Esophagus squamous epithelium (tissue), 5 donors: ENCODE measurements around the gene ERN2. TPM values are rescaled to one million over a fixed set of nuclear protein-coding genes. Genes with fewer than 3 reads are reported as not detected.

Experiments used
- DNase-seq: peaks from one replicate; lab custom pipeline; 2025; lab: John Stamatoyannopoulos, UW
- H3K27ac ChIP-seq, 4 donors: fragments of 200-600 bp; sonication (generic); one replicate each; pipeline ENCODE4 v1.5.1; 2016 to 2019; ENCODE audit warnings: mild to moderate bottlenecking in 1 of 4
- H3K27me3 ChIP-seq, 4 donors: fragments of 200-600 bp; sonication (generic); 1 replicate in 3 of 4; 2 replicates in 1 of 4; pipeline versions ENCODE4 v1.5.1 to v1.6.0; 2017 to 2021; ENCODE audit warnings: antibody characterized with exemption in 1 of 4
- H3K36me3 ChIP-seq, 3 donors: fragments of 200-600 bp; sonication (generic); one replicate each; pipeline ENCODE4 v1.5.1; 2016 to 2019
- H3K4me1 ChIP-seq, 3 donors: fragments of 200-600 bp; sonication (generic); one replicate each; pipeline ENCODE4 v1.5.1; 2017 to 2019
- H3K4me3 ChIP-seq, 4 donors: fragments of 200-600 bp; sonication (generic); 1 replicate in 3 of 4; 2 replicates in 1 of 4; pipeline ENCODE4 v1.5.1; 2016 to 2019; ENCODE audit warnings: mild to moderate bottlenecking in 2 of 4, moderate library complexity in 1 of 4
- H3K9me3 ChIP-seq, 3 donors: fragments of 200-600 bp; sonication (generic); one replicate each; pipeline ENCODE4 v1.5.1; 2016 to 2019
- POLR2A ChIP-seq, 4 donors: fragments of 450-650 bp; IDR thresholded peaks; one replicate each; pipeline ENCODE4 v1.6.1; 2017; ENCODE audit warnings: antibody characterized with exemption in 4 of 4, mild to moderate bottlenecking in 4 of 4, moderate library complexity in 3 of 4
- WGBS, 2 donors: methylation state at CpG; one replicate each; pipeline ENCODE4 v1.1.5; 2018; 5-methylcytosine and 5-hydroxymethylcytosine counted together
- intact Hi-C: fragments of 100-400 bp; cut with DNase I; formaldehyde crosslinking; loops from one replicate; pipeline ENCODE4 v1.15.0; 2022
- total RNA-seq, 4 donors: library from RNA; depleted of rRNA; stranded (reverse); fragments of >200 nt; gene quantifications; one replicate each; pipeline ENCODE4 v1.1.0, GENCODE V29; 2016
- TF ChIP-seq, protein P1 (sequence below), 6 experiments: fragments of 450-650 bp in 4 of 6; fragments of 200-600 bp in 2 of 6; sonication (generic) in 2 of 6; IDR thresholded peaks; one replicate each; pipeline ENCODE4 v1.5.1; 2016 to 2019; ENCODE audit warnings: antibody characterized with exemption in 6 of 6, mild to moderate bottlenecking in 4 of 6, moderate library complexity in 4 of 6
- donor health status: DM: yes; HTN: yes; CAD: no.

The ERN2 gene
- total RNA-seq, 4 donors from 2014 or later = 0.11 to 4.2 (median 0.57) TPM; not detected in 1

DNA sequence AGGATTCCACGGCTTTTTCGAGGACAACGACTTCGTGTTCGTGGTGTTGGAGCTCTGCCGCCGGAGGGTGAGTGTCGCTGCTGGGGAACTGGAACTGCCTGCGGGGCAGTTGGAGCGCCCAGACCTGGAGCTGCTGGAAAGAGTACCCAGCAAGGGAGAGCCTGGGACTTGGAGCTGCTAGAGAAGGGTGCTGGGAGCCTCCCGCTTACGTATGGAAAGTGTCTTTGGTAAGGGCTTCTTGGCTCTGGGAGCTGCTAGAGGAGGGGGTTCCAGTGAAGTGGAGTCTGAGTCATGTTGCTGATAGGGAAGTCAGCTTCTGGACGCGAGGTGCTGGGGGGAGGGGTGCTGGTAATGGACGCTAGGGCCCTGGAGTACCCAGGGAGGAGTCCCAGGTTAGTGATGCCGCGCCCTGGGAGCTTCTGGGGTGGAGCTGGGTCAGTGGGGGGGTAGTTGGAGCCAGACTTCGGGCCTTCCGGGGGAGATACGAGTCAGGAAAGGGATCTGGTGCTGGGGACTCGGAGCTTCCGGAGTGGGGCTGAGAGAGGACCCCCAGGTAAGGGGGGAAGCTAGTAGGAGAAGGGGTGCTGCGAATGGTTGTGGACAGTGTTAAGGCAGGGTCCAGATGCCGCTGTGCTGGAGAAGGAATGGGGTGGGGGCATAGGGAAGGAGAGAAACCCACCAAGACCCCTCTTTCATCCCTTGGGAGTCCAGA, 33.6 kb downstream of the ERN2 start:
- WGBS, 2 donors = 8 to 19% methylated on average over 9 to 10 of the region's 24 CpGs
- Histone ChIP-seq H3K36me3 (peaks cover 0 to 65% (median 0%) of the 10 kb centered on the region in 3 donors), H3K27me3 (no peaks in the 10 kb centered on the region), H3K4me1 (peaks cover 13 to 34% (median 14%) of the 10 kb centered on the region in 3 donors), H3K4me3 (peak overlapping the region; percentile 43 to 75 (median 55)), H3K9me3 (no peaks in the 10 kb centered on the region), H3K27ac (peak overlapping the region in 2 of 4 donors; percentile 38 to 54)
- no peak for TF ChIP-seq POLR2A (IDR thresholded peaks at IDR 0.05)
- TF ChIP-seq, protein P1, sequence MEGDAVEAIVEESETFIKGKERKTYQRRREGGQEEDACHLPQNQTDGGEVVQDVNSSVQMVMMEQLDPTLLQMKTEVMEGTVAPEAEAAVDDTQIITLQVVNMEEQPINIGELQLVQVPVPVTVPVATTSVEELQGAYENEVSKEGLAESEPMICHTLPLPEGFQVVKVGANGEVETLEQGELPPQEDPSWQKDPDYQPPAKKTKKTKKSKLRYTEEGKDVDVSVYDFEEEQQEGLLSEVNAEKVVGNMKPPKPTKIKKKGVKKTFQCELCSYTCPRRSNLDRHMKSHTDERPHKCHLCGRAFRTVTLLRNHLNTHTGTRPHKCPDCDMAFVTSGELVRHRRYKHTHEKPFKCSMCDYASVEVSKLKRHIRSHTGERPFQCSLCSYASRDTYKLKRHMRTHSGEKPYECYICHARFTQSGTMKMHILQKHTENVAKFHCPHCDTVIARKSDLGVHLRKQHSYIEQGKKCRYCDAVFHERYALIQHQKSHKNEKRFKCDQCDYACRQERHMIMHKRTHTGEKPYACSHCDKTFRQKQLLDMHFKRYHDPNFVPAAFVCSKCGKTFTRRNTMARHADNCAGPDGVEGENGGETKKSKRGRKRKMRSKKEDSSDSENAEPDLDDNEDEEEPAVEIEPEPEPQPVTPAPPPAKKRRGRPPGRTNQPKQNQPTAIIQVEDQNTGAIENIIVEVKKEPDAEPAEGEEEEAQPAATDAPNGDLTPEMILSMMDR (IDR thresholded peaks at IDR 0.05) = no peak
- no peak for DNase-seq
- intact Hi-C loops = no loop called here

DNA sequence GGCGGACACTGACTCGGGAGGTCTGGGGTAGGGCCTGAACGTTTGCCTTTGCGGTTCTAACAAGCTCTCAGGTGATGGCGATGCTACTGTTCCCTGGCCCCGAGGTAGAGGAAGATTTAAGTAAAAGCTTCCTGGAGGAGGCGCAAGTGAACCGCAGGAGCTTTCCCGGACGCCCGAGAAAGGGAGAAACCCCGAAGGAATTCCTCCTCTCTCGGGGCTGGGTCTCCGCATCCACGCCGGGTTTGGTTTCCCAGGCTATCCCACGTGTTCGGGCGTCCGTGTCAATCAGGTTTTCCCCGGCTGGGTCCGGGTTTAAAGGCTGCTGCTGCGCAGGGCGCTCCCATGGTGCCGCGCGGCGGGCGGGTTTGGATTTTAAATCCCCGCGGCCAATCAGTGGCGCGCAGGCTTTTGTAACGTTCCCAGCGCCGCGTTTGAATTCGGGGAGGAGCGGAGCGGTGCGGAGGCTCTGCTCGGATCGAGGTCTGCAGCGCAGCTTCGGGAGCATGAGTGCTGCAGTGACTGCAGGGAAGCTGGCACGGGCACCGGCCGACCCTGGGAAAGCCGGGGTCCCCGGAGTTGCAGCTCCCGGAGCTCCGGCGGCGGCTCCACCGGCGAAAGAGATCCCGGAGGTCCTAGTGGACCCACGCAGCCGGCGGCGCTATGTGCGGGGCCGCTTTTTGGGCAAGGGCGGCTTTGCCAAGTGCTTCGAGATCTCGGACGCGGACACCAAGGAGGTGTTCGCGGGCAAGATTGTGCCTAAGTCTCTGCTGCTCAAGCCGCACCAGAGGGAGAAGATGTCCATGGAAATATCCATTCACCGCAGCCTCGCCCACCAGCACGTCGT, 34.4 kb downstream of the ERN2 start, which contains the start of gene PLK1:
Gene PLK1 (plus strand): TSS at position 460 of the 844 bp plus-strand sequence. CDS start 44 bp downstream, at position 504.
- Histone ChIP-seq H3K4me1 (peaks cover 13 to 34% (median 14%) of the 10 kb centered on the region in 3 donors), H3K27ac (peak within 1 kb of the TSS in 3 of 4 donors; percentile 33 to 54 (median 38)), H3K36me3 (peaks cover 0 to 65% (median 0%) of the 10 kb centered on the region in 3 donors), H3K27me3 (no peaks in the 10 kb centered on the region), H3K9me3 (no peaks in the 10 kb centered on the region), H3K4me3 (peak within 1 kb of the TSS; percentile 43 to 75 (median 55))
- TF ChIP-seq, protein P1 (IDR thresholded peaks at IDR 0.05) = peak in 5 of 6 experiments; percentile 22 to 39 (median 27)
- peak in 1 of 4 donors; percentile 28 for TF ChIP-seq POLR2A (IDR thresholded peaks at IDR 0.05)
- DNase-seq = no peak
- intact Hi-C loops = no loop called here
- 0% methylated on average over 10 to 13 of the region's 75 CpGs for WGBS, 2 donors

DNA sequence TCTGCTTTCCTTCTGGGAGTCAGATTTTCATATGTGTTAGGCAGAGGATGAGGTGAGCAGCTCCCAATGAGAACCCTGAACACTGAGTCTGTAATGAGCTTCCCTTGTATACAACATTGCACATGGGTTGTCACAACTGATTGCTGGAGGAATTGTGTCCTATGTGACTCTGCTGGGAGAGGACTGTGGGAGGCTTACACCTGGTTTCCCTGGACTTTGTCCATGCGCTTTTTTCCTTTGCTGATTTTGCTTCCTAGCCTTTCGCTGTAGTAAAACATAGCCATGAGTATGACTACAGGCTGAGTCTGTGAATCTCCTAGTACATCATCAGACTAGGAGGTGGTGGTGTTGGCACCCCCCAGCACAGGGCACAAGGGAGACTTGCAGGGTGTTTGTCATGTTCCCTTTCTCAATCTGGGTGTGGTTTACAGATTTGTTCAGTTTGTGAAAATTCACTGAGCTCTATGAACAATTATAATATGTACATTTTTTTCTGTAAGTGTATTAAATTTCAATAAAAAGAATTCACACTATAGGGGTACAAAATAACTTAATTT, 36.0 kb downstream of the ERN2 start:
- TF ChIP-seq, protein P1 (IDR thresholded peaks at IDR 0.05) = no peak
- TF ChIP-seq POLR2A (IDR thresholded peaks at IDR 0.05) = no peak
- peaks cover 13 to 34% (median 14%) of the 10 kb centered on the region in 3 donors for H3K4me1 ChIP-seq
- no peaks in the 10 kb centered on the region for H3K9me3 ChIP-seq
- H3K27ac ChIP-seq = no peak overlapping the region
- intact Hi-C loops = no loop called here
- no peak for DNase-seq
- no peak overlapping the region for H3K4me3 ChIP-seq
- H3K36me3 ChIP-seq = peaks cover 0 to 67% (median 3%) of the 10 kb centered on the region in 3 donors
- H3K27me3 ChIP-seq = no peaks in the 10 kb centered on the region
- 73 to 100% methylated on average over 2 of the region's 2 CpGs for WGBS, 2 donors

DNA sequence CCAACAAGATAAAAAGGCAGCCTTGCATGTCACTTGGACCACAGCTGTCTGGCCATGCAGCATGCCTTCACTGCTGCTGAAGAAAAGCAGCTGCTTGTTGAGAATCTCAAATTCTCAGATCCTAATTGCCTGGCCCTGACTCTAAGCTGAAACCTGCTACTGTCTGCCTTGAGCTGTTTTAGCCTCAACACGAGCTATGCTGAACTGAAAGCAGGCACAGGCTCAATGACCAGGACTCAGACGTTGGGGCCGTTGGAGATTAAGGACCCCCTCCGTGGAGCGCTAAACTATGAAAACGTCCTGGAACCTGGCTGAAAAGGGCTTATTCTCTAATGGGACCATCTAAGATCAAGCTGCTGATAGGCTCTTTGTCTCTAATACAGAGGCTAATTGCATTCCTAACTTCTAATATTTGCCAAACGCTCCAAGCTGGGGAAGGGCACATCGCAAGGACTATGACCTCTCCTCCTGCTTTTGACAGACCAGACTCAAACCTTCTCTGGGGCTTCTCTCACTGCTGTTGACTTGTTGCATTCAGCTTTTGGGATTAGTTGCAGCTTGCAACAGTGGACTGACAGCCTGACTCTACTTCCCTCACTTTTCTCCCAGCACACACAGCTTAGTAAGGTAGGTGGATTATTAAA, 38.9 kb downstream of the ERN2 start:
- Histone ChIP-seq H3K4me3 (no peak overlapping the region), H3K27ac (no peak overlapping the region), H3K27me3 (no peaks in the 10 kb centered on the region), H3K36me3 (peaks cover 7 to 75% (median 8%) of the 10 kb centered on the region in 3 donors), H3K4me1 (peaks cover 7 to 12% (median 9%) of the 10 kb centered on the region in 3 donors), H3K9me3 (no peaks in the 10 kb centered on the region)
- WGBS, 2 donors = 65 to 87% methylated on average over 5 to 8 of the region's 8 CpGs
- TF ChIP-seq POLR2A (IDR thresholded peaks at IDR 0.05) = no peak
- no peak for DNase-seq
- intact Hi-C loops = no loop called here
